ENCODE data around the gene LY6G5C.

The LY6G5C gene

GRCh38 chr6:31636698-31637596 lies 43.9 kb downstream of the LY6G5C start:
- POLR2A ChIA-PET, result interaction anchor here (0.6 to 3.7 kb wide), 10 partner anchors 9 to 90 kb away, joined by 3 to 20 read pairs (median 4); partner anchors contain the start of genes ATP6V1G2, BAG6, C6orf47 and GPANK1
- no peak for DNase-seq (ENCODE audit: extremely low spot score)
- CTCF ChIA-PET, result no interaction called here
- no peak for TF ChIP-seq ARNT (IDR thresholded peaks at IDR 0.05)
- TF ChIP-seq LEF1 (IDR thresholded peaks at IDR 0.05; ENCODE audit: borderline replicate concordance), result no peak
- TF ChIP-seq SP1 (IDR thresholded peaks at IDR 0.05), result no peak
- TF ChIP-seq NFRKB (IDR thresholded peaks at IDR 0.05), result no peak

GRCh38 chr6:31634969-31635575 lies 45.8 kb downstream of the LY6G5C start:
- no peak for DNase-seq (ENCODE audit: extremely low spot score)
- CTCF ChIA-PET, result interaction anchor here (1.1 kb wide), 1 partner anchor 17 kb away, joined by 3 read pairs; no protein-coding TSS in a partner anchor
- TF ChIP-seq CTBP1 (IDR thresholded peaks at IDR 0.05; ENCODE audit: borderline replicate concordance), result no peak
- POLR2A ChIA-PET, result interaction anchor here (1.0 to 2.0 kb wide), 5 partner anchors 10 to 88 kb away, joined by 3 to 11 read pairs (median 7); partner anchors contain the start of genes ATP6V1G2, BAG6, LY6G5B and NFKBIL1

- CTCF ChIA-PET, result no interaction called here
- TF ChIP-seq CTBP1 (IDR thresholded peaks at IDR 0.05; ENCODE audit: borderline replicate concordance) (no peak), HDGF (IDR thresholded peaks at IDR 0.05; ENCODE audit: borderline replicate concordance) (no peak), L3MBTL2 (conservative IDR thresholded peaks at IDR 0.05) (no peak), FOXM1 (IDR thresholded peaks at IDR 0.05; ENCODE audit: borderline replicate concordance) (no peak), ZNF384 (IDR thresholded peaks at IDR 0.05) (no peak), NFRKB (IDR thresholded peaks at IDR 0.05) (no peak), LEF1 (IDR thresholded peaks at IDR 0.05; ENCODE audit: borderline replicate concordance) (no peak), FOXA1 (IDR thresholded peaks at IDR 0.05) (no peak), SUZ12 (IDR thresholded peaks at IDR 0.05) (no peak), ARNT (IDR thresholded peaks at IDR 0.05) (no peak), BHLHE40 (IDR thresholded peaks at IDR 0.05; ENCODE audit: borderline replicate concordance) (no peak), PKNOX1 (IDR thresholded peaks at IDR 0.05) (no peak), ELF4 (IDR thresholded peaks at IDR 0.05) (no peak), TARDBP (IDR thresholded peaks at IDR 0.05) (no peak), SP1 (IDR thresholded peaks at IDR 0.05) (no peak)
- DNase-seq (ENCODE audit: extremely low spot score), result no peak
- POLR2A ChIA-PET, result interaction anchor here (1.0 to 2.0 kb wide), 4 partner anchors 9 to 92 kb away, joined by 3 to 11 read pairs (median 4); partner anchors contain the start of genes BAG6 and DDX39B
Observed at GRCh38 chr6:31634131-31634530, 46.7 kb downstream of the LY6G5C start.

- DNase-seq (ENCODE audit: extremely low spot score), result no peak
- TF ChIP-seq L3MBTL2 (conservative IDR thresholded peaks at IDR 0.05) (no peak), SP1 (IDR thresholded peaks at IDR 0.05) (no peak), CTBP1 (IDR thresholded peaks at IDR 0.05; ENCODE audit: borderline replicate concordance) (no peak), ELF4 (IDR thresholded peaks at IDR 0.05) (no peak), FOXK2 (IDR thresholded peaks at IDR 0.05) (no peak), FOXA1 (IDR thresholded peaks at IDR 0.05) (no peak), TARDBP (IDR thresholded peaks at IDR 0.05) (no peak), ARNT (IDR thresholded peaks at IDR 0.05) (no peak), SUZ12 (IDR thresholded peaks at IDR 0.05) (no peak), FOXM1 (IDR thresholded peaks at IDR 0.05; ENCODE audit: borderline replicate concordance) (no peak), HDGF (IDR thresholded peaks at IDR 0.05; ENCODE audit: borderline replicate concordance) (no peak), PKNOX1 (IDR thresholded peaks at IDR 0.05) (no peak), NFRKB (IDR thresholded peaks at IDR 0.05) (no peak)
- ChIA-PET CTCF (no interaction called here), POLR2A (interaction anchor here (0.8 to 1.4 kb wide), 4 partner anchors 10 to 92 kb away, joined by 3 to 5 read pairs (median 4); partner anchors contain the start of gene DDX39B)
Observed at GRCh38 chr6:31633447-31633846, 47.4 kb downstream of the LY6G5C start.

- ChIA-PET POLR2A (interaction anchor here (0.8 to 1.4 kb wide), 2 partner anchors 10 to 91 kb away, joined by 3 to 4 read pairs; partner anchors contain the start of gene DDX39B), CTCF (no interaction called here)
- no peak for DNase-seq (ENCODE audit: extremely low spot score)
- TF ChIP-seq BHLHE40 (IDR thresholded peaks at IDR 0.05; ENCODE audit: borderline replicate concordance) (no peak), ZNF384 (IDR thresholded peaks at IDR 0.05) (no peak), FOXM1 (IDR thresholded peaks at IDR 0.05; ENCODE audit: borderline replicate concordance) (no peak), PKNOX1 (IDR thresholded peaks at IDR 0.05) (no peak), NFRKB (IDR thresholded peaks at IDR 0.05) (no peak), FOXA1 (IDR thresholded peaks at IDR 0.05) (no peak), FOXK2 (IDR thresholded peaks at IDR 0.05) (no peak), HDGF (IDR thresholded peaks at IDR 0.05; ENCODE audit: borderline replicate concordance) (no peak)
Observed at GRCh38 chr6:31632279-31632946, 48.5 kb downstream of the LY6G5C start.

Data from HEK293T (cell line).